Epithelial cell of proximal tubule (primary cell): ENCODE measurements around the gene VKORC1. TPM values are rescaled to one million over a fixed set of nuclear protein-coding genes. Genes with fewer than 3 reads are reported as not detected.

ENCODE experiments used
- DNase-seq: peaks from one replicate; pipeline ENCODE4 v3.0.0-alpha.2; 2011; ENCODE audit warnings: low read depth
- H3K4me3 ChIP-seq: 2 replicates; pipeline ENCODE4 v1.5.1; 2011; ENCODE audit warnings: low read depth, mild to moderate bottlenecking, low read length
- CTCF ChIP-seq: conservative IDR thresholded peaks from 2 replicates; pipeline ENCODE4 v1.5.1; 2012; ENCODE audit warnings: low read depth, mild to moderate bottlenecking, low read length
- total RNA-seq: library from RNA; depleted of rRNA; stranded (reverse); fragments of >200 nt; gene quantifications from 2 replicates; pipeline ENCODE4 v1.2.3, GENCODE V29; 2015

Gene VKORC1
- total RNA-seq, 1 donor from 2014 or later, result 214 TPM

GRCh38 chr16:31080756-31081419 lies 13.7 kb downstream of the VKORC1 start:
- no peak for TF ChIP-seq CTCF
- H3K4me3 ChIP-seq, result no peak overlapping the region
- DNase-seq, result no peak

DNA sequence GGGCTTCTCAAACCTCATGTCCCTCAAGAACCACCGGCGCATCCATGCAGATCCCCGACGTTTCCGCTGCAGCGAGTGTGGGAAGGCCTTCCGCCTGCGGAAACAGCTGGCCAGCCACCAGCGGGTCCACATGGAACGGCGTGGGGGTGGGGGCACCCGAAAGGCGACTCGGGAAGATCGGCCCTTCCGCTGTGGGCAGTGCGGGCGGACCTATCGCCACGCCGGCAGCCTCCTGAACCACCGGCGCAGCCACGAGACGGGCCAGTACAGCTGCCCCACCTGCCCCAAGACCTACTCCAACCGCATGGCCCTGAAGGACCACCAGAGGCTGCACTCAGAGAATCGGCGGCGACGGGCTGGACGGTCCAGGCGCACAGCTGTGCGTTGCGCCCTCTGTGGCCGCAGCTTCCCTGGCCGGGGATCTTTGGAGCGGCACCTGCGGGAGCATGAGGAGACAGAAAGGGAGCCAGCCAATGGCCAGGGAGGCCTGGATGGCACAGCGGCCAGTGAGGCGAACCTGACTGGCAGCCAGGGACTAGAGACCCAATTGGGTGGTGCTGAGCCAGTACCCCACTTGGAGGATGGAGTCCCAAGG lies 14.5 kb downstream of the VKORC1 start:
- no peak for DNase-seq
- H3K4me3 ChIP-seq, result no peak overlapping the region
- no peak for TF ChIP-seq CTCF

DNA sequence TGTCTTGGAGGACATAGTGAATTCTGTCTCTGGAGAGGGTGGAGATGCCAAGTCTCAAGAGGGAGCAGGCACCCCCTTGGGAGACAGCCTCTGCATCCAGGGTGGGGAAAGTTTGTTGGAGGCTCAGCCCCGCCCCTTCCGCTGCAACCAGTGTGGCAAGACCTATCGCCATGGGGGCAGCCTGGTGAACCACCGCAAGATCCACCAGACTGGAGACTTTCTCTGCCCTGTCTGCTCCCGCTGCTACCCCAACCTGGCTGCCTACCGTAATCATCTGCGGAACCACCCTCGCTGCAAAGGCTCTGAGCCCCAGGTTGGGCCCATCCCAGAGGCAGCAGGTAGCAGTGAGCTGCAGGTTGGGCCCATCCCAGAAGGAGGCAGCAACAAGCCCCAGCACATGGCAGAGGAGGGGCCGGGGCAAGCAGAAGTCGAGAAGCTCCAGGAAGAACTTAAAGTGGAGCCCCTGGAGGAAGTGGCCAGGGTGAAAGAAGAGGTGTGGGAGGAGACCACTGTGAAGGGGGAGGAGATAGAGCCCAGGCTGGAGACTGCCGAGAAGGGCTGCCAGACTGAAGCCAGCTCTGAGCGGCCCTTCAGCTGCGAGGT lies 15.2 kb downstream of the VKORC1 start:
- no peak overlapping the region for H3K4me3 ChIP-seq
- DNase-seq, result no peak
- no peak for TF ChIP-seq CTCF

GRCh38 chr16:31078597-31079341 lies 15.8 kb downstream of the VKORC1 start:
- no peak overlapping the region for H3K4me3 ChIP-seq
- no peak for DNase-seq
- no peak for TF ChIP-seq CTCF

GRCh38 chr16:31077592-31078396 lies 16.8 kb downstream of the VKORC1 start:
- no peak for TF ChIP-seq CTCF
- DNase-seq, result no peak
- no peak overlapping the region for H3K4me3 ChIP-seq

DNA sequence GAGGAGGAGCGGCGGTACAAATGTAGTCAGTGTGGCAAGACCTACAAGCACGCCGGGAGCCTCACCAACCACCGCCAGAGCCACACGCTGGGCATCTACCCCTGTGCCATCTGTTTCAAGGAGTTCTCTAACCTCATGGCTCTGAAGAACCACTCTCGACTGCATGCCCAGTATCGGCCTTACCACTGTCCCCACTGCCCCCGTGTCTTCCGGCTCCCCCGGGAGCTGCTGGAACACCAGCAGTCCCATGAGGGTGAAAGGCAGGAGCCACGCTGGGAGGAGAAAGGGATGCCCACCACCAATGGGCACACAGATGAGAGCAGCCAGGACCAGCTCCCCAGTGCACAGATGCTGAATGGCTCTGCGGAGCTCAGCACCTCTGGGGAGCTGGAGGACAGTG lies 17.6 kb downstream of the VKORC1 start:
- H3K4me3 ChIP-seq, result no peak overlapping the region
- no peak for DNase-seq
- no peak for TF ChIP-seq CTCF
